GM19463 (cell line): ENCODE measurements around the gene GCG.

Experiments used
- ATAC-seq: cut with Tn5 transposase; IDR thresholded peaks from one replicate; pipeline ENCODE4 v1.9.1; 2021; ENCODE audit warnings: mild to moderate bottlenecking, moderate library complexity; ENCODE audit not compliant: unreplicated experiment

The GCG gene

GRCh38 chr2:162153608-162154224, 1.7 kb upstream of the GCG start:
- peak; percentile 99 for ATAC-seq

- ATAC-seq, result no peak
These were observed 2.1 kb downstream of the GCG start for GRCh38 chr2:162149940-162150339.

GRCh38 chr2:162149466-162149865, 2.6 kb downstream of the GCG start:
- no peak for ATAC-seq

- ATAC-seq, result no peak
These were observed 3.1 kb downstream of the GCG start for GRCh38 chr2:162148956-162149355.

GRCh38 chr2:162143969-162144368, 8.1 kb downstream of the GCG start:
- ATAC-seq, result no peak

GRCh38 chr2:162138310-162138709, 13.7 kb downstream of the GCG start:
- no peak for ATAC-seq

- ATAC-seq, result no peak
These were observed 24.6 kb downstream of the GCG start for GRCh38 chr2:162127422-162127821.

GRCh38 chr2:162126527-162126926, 25.5 kb downstream of the GCG start:
- peak; percentile 12 for ATAC-seq

- peak; percentile 87 for ATAC-seq
These were observed 25.9 kb downstream of the GCG start for GRCh38 chr2:162126111-162126519.

GRCh38 chr2:162125138-162125537, 26.9 kb downstream of the GCG start:
- no peak for ATAC-seq

- ATAC-seq, result no peak
These were observed 28.0 kb downstream of the GCG start for GRCh38 chr2:162123806-162124758.

GRCh38 chr2:162118166-162119031, 33.6 kb downstream of the GCG start:
- ATAC-seq, result no peak

GRCh38 chr2:162116352-162116751, 35.7 kb downstream of the GCG start:
- ATAC-seq, result no peak

- no peak for ATAC-seq
These were observed 37.0 kb downstream of the GCG start for GRCh38 chr2:162115076-162115475.

GRCh38 chr2:162114271-162114670, 37.8 kb downstream of the GCG start:
- ATAC-seq, result no peak

- ATAC-seq, result no peak
These were observed 38.3 kb downstream of the GCG start for GRCh38 chr2:162113776-162114168.

- no peak for ATAC-seq
These were observed 38.8 kb downstream of the GCG start for GRCh38 chr2:162113088-162113775.

- no peak for ATAC-seq
These were observed 39.8 kb downstream of the GCG start for GRCh38 chr2:162111958-162112850.

- ATAC-seq, result no peak
These were observed 44.6 kb downstream of the GCG start for GRCh38 chr2:162107361-162107901.
